Upper lobe of left lung (tissue), 6 donors: ENCODE results near the gene GRID1. TPM values are rescaled to one million over a fixed set of nuclear protein-coding genes. Genes with fewer than 3 reads are reported as not detected.

Source experiments
- ATAC-seq, 2 donors: fragments of 200-7000 bp; cut with Tn5 transposase; one replicate each; pipeline ENCODE4 v1.9.1; 2022; ENCODE audit warnings: mild to moderate bottlenecking in 2 of 2, moderate library complexity in 2 of 2; ENCODE audit not compliant: low FRiP score in 2 of 2
- DNase-seq, 2 donors: peaks; one replicate each; pipeline ENCODE4 v3.0.0-alpha.2; 2019 to 2020
- H3K27ac ChIP-seq, 4 donors: fragments of 200-600 bp; sonication (generic); one replicate each; pipeline ENCODE4 v1.5.1; 2016 to 2019
- H3K27me3 ChIP-seq, 4 donors: fragments of 200-600 bp; sonication (generic); one replicate each; pipeline ENCODE4 v1.5.1; 2017 to 2019
- H3K36me3 ChIP-seq, 4 donors: fragments of 200-600 bp; sonication (generic); one replicate each; pipeline ENCODE4 v1.5.1; 2016 to 2019
- H3K4me1 ChIP-seq, 4 donors: fragments of 200-600 bp; sonication (generic); one replicate each; pipeline ENCODE4 v1.5.1; 2018 to 2019
- H3K4me3 ChIP-seq, 4 donors: fragments of 200-600 bp; sonication (generic); one replicate each; pipeline ENCODE4 v1.5.1; 2017 to 2019; ENCODE audit warnings: mild to moderate bottlenecking in 2 of 4, moderate library complexity in 1 of 4
- H3K9me3 ChIP-seq, 4 donors: fragments of 200-600 bp; sonication (generic); one replicate each; pipeline ENCODE4 v1.5.1; 2018 to 2019
- EP300 ChIP-seq, 4 donors: sonication (generic); formaldehyde crosslinking; IDR thresholded peaks; one replicate each; pipeline ENCODE4 v1.5.1; 2017; ENCODE audit warnings: antibody characterized with exemption in 4 of 4, control low read depth in 2 of 4
- POLR2A ChIP-seq, 4 donors: fragments of 450-650 bp; IDR thresholded peaks; one replicate each; pipeline ENCODE4 v1.5.1; 2016 to 2017; ENCODE audit warnings: antibody characterized with exemption in 4 of 4, mild to moderate bottlenecking in 2 of 4
- POLR2AphosphoS5 ChIP-seq, 2 donors: sonication (generic); formaldehyde crosslinking; IDR thresholded peaks; one replicate each; pipeline ENCODE4 v1.5.1; 2017; ENCODE audit warnings: antibody characterized with exemption in 2 of 2
- WGBS, 2 donors: methylation state at CpG; one replicate each; pipeline ENCODE4 v1.1.5; 2017 to 2018; 5-methylcytosine and 5-hydroxymethylcytosine counted together
- total RNA-seq, 6 donors: library from RNA; depleted of rRNA in 4 of 6; stranded (reverse); fragments of >200 nt in 4 of 6; gene quantifications; one replicate each; pipeline versions ENCODE4 v1.1.0 to v1.2.1, GENCODE V29; 2016 to 2021
- TF ChIP-seq, protein P1 (sequence below), 6 experiments: fragments of 450-650 bp in 4 of 6; fragments of 200-600 bp in 2 of 6; sonication (generic) in 2 of 6; IDR thresholded peaks; one replicate each; pipeline ENCODE4 v1.5.1; 2016 to 2019; ENCODE audit warnings: antibody characterized with exemption in 6 of 6
- donor health status: DM: no; HTN: no; CAD: no; lungs with moderate emphysema.
- donor health status: DM: no; HTN: yes; CAD: no; lungs with severe emphysema.

The GRID1 gene
- total RNA-seq, 6 donors from 2014 or later: 1.5 to 5.2 (median 3.2) TPM

GRCh38 chr10:86229811-86230556 lies 136.6 kb downstream of the GRID1 start:
- whole genome bisulfite sequencing, 2 donors: 71 to 85% methylated on average over 5 to 6 of the region's 6 CpGs
- Histone ChIP-seq H3K36me3 (no peaks in the 10 kb centered on the region), H3K27me3 (no peaks in the 10 kb centered on the region), H3K9me3 (no peaks in the 10 kb centered on the region), H3K27ac (no peak overlapping the region), H3K4me1 (peaks cover 0 to 6% (median 0%) of the 10 kb centered on the region in 4 donors), H3K4me3 (no peak overlapping the region)
- no peak for DNase-seq
- no peak for ATAC-seq
- TF ChIP-seq, protein P1, sequence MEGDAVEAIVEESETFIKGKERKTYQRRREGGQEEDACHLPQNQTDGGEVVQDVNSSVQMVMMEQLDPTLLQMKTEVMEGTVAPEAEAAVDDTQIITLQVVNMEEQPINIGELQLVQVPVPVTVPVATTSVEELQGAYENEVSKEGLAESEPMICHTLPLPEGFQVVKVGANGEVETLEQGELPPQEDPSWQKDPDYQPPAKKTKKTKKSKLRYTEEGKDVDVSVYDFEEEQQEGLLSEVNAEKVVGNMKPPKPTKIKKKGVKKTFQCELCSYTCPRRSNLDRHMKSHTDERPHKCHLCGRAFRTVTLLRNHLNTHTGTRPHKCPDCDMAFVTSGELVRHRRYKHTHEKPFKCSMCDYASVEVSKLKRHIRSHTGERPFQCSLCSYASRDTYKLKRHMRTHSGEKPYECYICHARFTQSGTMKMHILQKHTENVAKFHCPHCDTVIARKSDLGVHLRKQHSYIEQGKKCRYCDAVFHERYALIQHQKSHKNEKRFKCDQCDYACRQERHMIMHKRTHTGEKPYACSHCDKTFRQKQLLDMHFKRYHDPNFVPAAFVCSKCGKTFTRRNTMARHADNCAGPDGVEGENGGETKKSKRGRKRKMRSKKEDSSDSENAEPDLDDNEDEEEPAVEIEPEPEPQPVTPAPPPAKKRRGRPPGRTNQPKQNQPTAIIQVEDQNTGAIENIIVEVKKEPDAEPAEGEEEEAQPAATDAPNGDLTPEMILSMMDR (IDR thresholded peaks at IDR 0.05): no peak
- TF ChIP-seq POLR2A (IDR thresholded peaks at IDR 0.05): no peak
- no peak for TF ChIP-seq POLR2AphosphoS5 (IDR thresholded peaks at IDR 0.05)
- TF ChIP-seq EP300 (IDR thresholded peaks at IDR 0.05): no peak

GRCh38 chr10:86229376-86229775 lies 137.2 kb downstream of the GRID1 start:
- ATAC-seq (no peak), DNase-seq (no peak)
- Histone ChIP-seq H3K4me1 (peaks cover 0 to 6% (median 0%) of the 10 kb centered on the region in 4 donors), H3K9me3 (no peaks in the 10 kb centered on the region), H3K27ac (no peak overlapping the region), H3K36me3 (no peaks in the 10 kb centered on the region), H3K27me3 (no peaks in the 10 kb centered on the region), H3K4me3 (no peak overlapping the region)
- 88 to 93% methylated on average over 7 of the region's 7 CpGs for WGBS, 2 donors
- TF ChIP-seq POLR2AphosphoS5 (IDR thresholded peaks at IDR 0.05) (no peak), POLR2A (IDR thresholded peaks at IDR 0.05) (no peak), EP300 (IDR thresholded peaks at IDR 0.05) (no peak)
- TF ChIP-seq, protein P1 (IDR thresholded peaks at IDR 0.05): no peak

DNA sequence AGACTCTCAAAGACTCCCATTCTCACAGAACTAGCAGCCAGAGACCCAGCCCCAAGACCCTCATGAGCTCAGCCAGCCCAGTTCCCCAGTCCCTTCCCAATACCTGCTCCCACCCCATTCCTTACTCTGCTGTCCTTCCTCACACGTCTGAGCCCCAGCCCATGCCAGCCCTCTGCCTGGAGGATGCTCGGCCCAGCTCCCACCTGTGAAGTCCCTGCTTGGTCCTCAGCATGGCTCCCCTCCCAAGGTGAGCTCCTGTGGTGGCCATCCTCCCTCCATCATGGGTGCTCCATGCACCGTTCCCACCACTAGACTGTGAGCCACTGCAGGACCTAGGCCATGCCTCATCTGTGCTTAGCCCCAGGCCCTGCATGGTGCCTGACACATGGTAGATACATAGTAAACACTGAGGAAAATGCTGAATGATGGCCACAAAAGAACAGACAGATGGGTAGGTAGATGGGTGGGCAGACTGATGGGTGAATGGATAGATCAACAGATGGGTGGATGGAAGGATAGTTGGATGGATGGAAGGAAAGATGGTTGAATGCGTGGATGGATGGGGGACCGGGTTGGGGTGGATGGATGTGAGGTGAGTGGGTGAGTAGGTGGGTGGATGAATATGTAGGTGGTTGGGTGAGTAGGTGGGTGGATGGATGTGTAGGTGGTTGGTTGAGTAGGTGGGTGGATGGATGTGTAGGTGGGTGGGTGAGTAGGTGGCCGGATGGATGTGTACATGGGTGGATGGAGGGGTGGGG lies 138.9 kb downstream of the GRID1 start:
- H3K4me3 ChIP-seq: no peak overlapping the region
- no peaks in the 10 kb centered on the region for H3K36me3 ChIP-seq
- DNase-seq (no peak), ATAC-seq (no peak)
- no peaks in the 10 kb centered on the region for H3K27me3 ChIP-seq
- 87 to 92% methylated on average over 6 of the region's 6 CpGs for WGBS, 2 donors
- no peak overlapping the region for H3K27ac ChIP-seq
- no peaks in the 10 kb centered on the region for H3K9me3 ChIP-seq
- no peak for TF ChIP-seq EP300 (IDR thresholded peaks at IDR 0.05)
- TF ChIP-seq, protein P1 (IDR thresholded peaks at IDR 0.05): no peak
- TF ChIP-seq POLR2AphosphoS5 (IDR thresholded peaks at IDR 0.05): no peak
- no peaks in the 10 kb centered on the region for H3K4me1 ChIP-seq

DNA sequence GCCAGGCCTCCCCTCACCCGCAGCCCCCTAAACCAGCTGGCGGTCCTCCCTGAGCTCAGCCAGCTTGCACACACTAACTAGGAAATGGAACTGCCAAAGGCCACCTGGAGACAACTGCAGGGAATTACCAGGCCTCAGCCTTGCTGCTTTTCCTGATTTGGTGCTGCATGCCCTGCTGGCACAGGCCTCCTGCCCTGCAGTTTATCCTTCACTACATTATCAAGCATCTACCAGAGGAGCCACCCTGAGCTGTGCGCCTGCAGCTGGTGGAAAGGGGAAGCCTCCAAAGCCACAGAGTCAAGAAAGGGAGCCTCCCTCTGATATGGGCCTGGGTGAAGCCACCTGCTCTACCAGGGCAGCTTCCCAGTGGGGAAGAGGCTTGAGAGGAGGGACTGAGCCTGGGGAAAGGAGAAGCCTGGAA lies 139.8 kb downstream of the GRID1 start:
- ATAC-seq (no peak), DNase-seq (no peak)
- H3K36me3 ChIP-seq: no peaks in the 10 kb centered on the region
- TF ChIP-seq POLR2A (IDR thresholded peaks at IDR 0.05) (no peak), EP300 (IDR thresholded peaks at IDR 0.05) (no peak), POLR2AphosphoS5 (IDR thresholded peaks at IDR 0.05) (no peak)
- TF ChIP-seq, protein P1 (IDR thresholded peaks at IDR 0.05): no peak
- 89% methylated on average over 3 of the region's 3 CpGs; no CpG with 5 or more reads in 1 of the 2 donors for WGBS, 2 donors
- no peak overlapping the region for H3K27ac ChIP-seq
- no peaks in the 10 kb centered on the region for H3K4me1 ChIP-seq
- no peaks in the 10 kb centered on the region for H3K27me3 ChIP-seq
- H3K9me3 ChIP-seq: no peaks in the 10 kb centered on the region
- no peak overlapping the region for H3K4me3 ChIP-seq
